Endodermal cell (in vitro differentiated cells): ENCODE data around the gene SOX21. TPM values are rescaled to one million over a fixed set of nuclear protein-coding genes. Genes with fewer than 3 reads are reported as not detected.

ENCODE experiments used
- DNase-seq: peaks from one replicate; pipeline ENCODE4 v3.0.0-alpha.2; 2017
- H3K27ac ChIP-seq: 2 replicates; pipeline ENCODE4 v1.5.1; 2013; ENCODE audit warnings: mild to moderate bottlenecking, low read depth, low read length, moderate library complexity
- H3K27me3 ChIP-seq: 2 replicates; pipeline ENCODE4 v1.6.1; 2013; ENCODE audit warnings: mild to moderate bottlenecking, low read length, moderate library complexity; ENCODE audit not compliant: insufficient read depth, control insufficient read depth, poor library complexity, severe bottlenecking
- H3K36me3 ChIP-seq: 2 replicates; pipeline ENCODE4 v1.7.0; 2013; ENCODE audit warnings: mild to moderate bottlenecking, low read length, moderate library complexity; ENCODE audit not compliant: control insufficient read depth, insufficient read depth
- H3K4me1 ChIP-seq: one replicate; pipeline ENCODE4 v1.7.0; 2013; ENCODE audit warnings: low read length; ENCODE audit not compliant: control insufficient read depth, insufficient read depth
- H3K4me3 ChIP-seq: 2 replicates; pipeline ENCODE4 v1.5.1; 2013; ENCODE audit warnings: mild to moderate bottlenecking, low read length, moderate library complexity
- H3K9ac ChIP-seq: 2 replicates; pipeline ENCODE4 v1.6.1; 2013; ENCODE audit warnings: mild to moderate bottlenecking, low read length, moderate library complexity; ENCODE audit not compliant: poor library complexity, severe bottlenecking; ENCODE audit errors: extremely low read depth
- H3K9me3 ChIP-seq: 2 replicates; pipeline ENCODE4 v1.6.1; 2013; ENCODE audit warnings: mild to moderate bottlenecking, low read length, moderate library complexity; ENCODE audit not compliant: control insufficient read depth
- H3K27ac Mint-ChIP-seq: 2 replicates; pipeline ENCODE4 v1.8.0; 2020; ENCODE audit warnings: mixed read lengths
- H3K27me3 Mint-ChIP-seq: 2 replicates; pipeline ENCODE4 v1.8.0; 2021; ENCODE audit warnings: mild to moderate bottlenecking, mixed read lengths; ENCODE audit not compliant: insufficient read depth
- H3K36me3 Mint-ChIP-seq: 2 replicates; pipeline ENCODE4 v1.8.0; 2020; ENCODE audit warnings: low read depth, mixed read lengths
- H3K4me1 Mint-ChIP-seq: 2 replicates; pipeline ENCODE4 v1.8.0; 2020; ENCODE audit warnings: mixed read lengths
- H3K4me3 Mint-ChIP-seq: 2 replicates; pipeline ENCODE4 v1.8.0; 2020; ENCODE audit warnings: mild to moderate bottlenecking, moderate library complexity, mixed read lengths
- H3K9me3 Mint-ChIP-seq: 2 replicates; pipeline ENCODE4 v1.8.0; 2020; ENCODE audit warnings: mild to moderate bottlenecking, mixed read lengths
- CTCF ChIP-seq: fragments of 200-600 bp; sonication (generic); conservative IDR thresholded peaks from 2 replicates; pipeline ENCODE4 v1.5.0; 2021; ENCODE audit warnings: antibody characterized with exemption, mild to moderate bottlenecking
- WGBS, 2 experiments: methylation state at CpG; one replicate each; pipeline versions ENCODE4 v1.1.5 to v1.1.7; 2013; ENCODE audit warnings: missing lambda C conversion rate in 2 of 2, mixed read lengths in 1 of 2; ENCODE audit not compliant: insufficient coverage in 1 of 2, insufficient read length in 1 of 2; 5-methylcytosine and 5-hydroxymethylcytosine counted together
- total RNA-seq, 2 donors: library from RNA; stranded (reverse); fragmentation: NEBNext Ultra II Directional in 1 of 2; extraction: Animal tissue kit (Norgen Biotek cat#: 25700) in 1 of 2; gene quantifications; 2 replicates in 1 of 2; 3 replicates in 1 of 2; pipeline ENCODE4 v1.2.1, GENCODE V29; 2021

Gene SOX21
- total RNA-seq, 2 donors from 2014 or later: 5.2 to 10.1 TPM

GRCh38 chr13:94683409-94683808 lies 28.9 kb downstream of the SOX21 start:
- Histone ChIP-seq H3K4me3 (no peak overlapping the region), H3K36me3 (no peaks in the 10 kb centered on the region), H3K27ac (no peak overlapping the region), H3K27me3 (peaks cover 25% of the 10 kb centered on the region), H3K4me1 (no peaks in the 10 kb centered on the region), H3K9ac (no peak overlapping the region), H3K9me3 (no peaks in the 10 kb centered on the region)
- TF ChIP-seq CTCF: no peak
- Mint-ChIP-seq H3K4me3 (no peak overlapping the region), H3K9me3 (no peaks in the 10 kb centered on the region), H3K4me1 (peaks cover 11% of the 10 kb centered on the region), H3K36me3 (no peaks in the 10 kb centered on the region), H3K27ac (no peak overlapping the region), H3K27me3 (peaks cover 46% of the 10 kb centered on the region)
- DNase-seq: no peak
- 92 to 94% methylated on average over 2 to 5 of the region's 5 CpGs for whole genome bisulfite sequencing, 2 experiments

GRCh38 chr13:94682229-94682628 lies 30.1 kb downstream of the SOX21 start:
- H3K27me3 Mint-ChIP-seq: peaks cover 40% of the 10 kb centered on the region
- 93% methylated on average over 2 of the region's 2 CpGs; no CpG with 5 or more reads in 1 of the 2 experiments for WGBS, 2 experiments
- Histone ChIP-seq H3K9me3 (no peaks in the 10 kb centered on the region), H3K27ac (no peak overlapping the region), H3K4me3 (no peak overlapping the region), H3K9ac (no peak overlapping the region), H3K27me3 (peaks cover 25% of the 10 kb centered on the region), H3K36me3 (no peaks in the 10 kb centered on the region), H3K4me1 (peaks cover 3% of the 10 kb centered on the region)
- TF ChIP-seq CTCF: no peak
- DNase-seq: no peak
- H3K36me3 Mint-ChIP-seq: no peaks in the 10 kb centered on the region
- H3K9me3 Mint-ChIP-seq: no peaks in the 10 kb centered on the region
- no peak overlapping the region for H3K4me3 Mint-ChIP-seq
- H3K4me1 Mint-ChIP-seq: peaks cover 22% of the 10 kb centered on the region
- H3K27ac Mint-ChIP-seq: no peak overlapping the region

GRCh38 chr13:94679614-94680013 lies 32.7 kb downstream of the SOX21 start:
- H3K27ac ChIP-seq: no peak overlapping the region
- DNase-seq: no peak
- H3K9ac ChIP-seq: no peak overlapping the region
- H3K4me1 ChIP-seq: peaks cover 11% of the 10 kb centered on the region
- Mint-ChIP-seq H3K4me1 (peaks cover 30% of the 10 kb centered on the region), H3K27ac (no peak overlapping the region), H3K27me3 (peaks cover 52% of the 10 kb centered on the region), H3K9me3 (no peaks in the 10 kb centered on the region), H3K4me3 (no peak overlapping the region), H3K36me3 (no peaks in the 10 kb centered on the region)
- no peak for TF ChIP-seq CTCF
- no peak overlapping the region for H3K4me3 ChIP-seq
- no peaks in the 10 kb centered on the region for H3K9me3 ChIP-seq
- WGBS, 2 experiments: 85 to 92% methylated on average over 5 to 6 of the region's 6 CpGs
- no peaks in the 10 kb centered on the region for H3K36me3 ChIP-seq
- peaks cover 39% of the 10 kb centered on the region for H3K27me3 ChIP-seq
